Skin of body (tissue), 2 donors: ENCODE measurements around the gene ARHGAP23. TPM values are rescaled to one million over a fixed set of nuclear protein-coding genes. Genes with fewer than 3 reads are reported as not detected.
"Not testable (repeated sequence)": the region's sequence is repeated elsewhere in the genome, so short reads cannot be mapped to it uniquely, and the experiment has no call there.

ENCODE experiments used
- DNase-seq: peaks from one replicate; lab custom pipeline; 2025; lab: John Stamatoyannopoulos, UW
- total RNA-seq: library from RNA; depleted of rRNA; stranded (reverse); fragments of >200 nt; gene quantifications from one replicate; pipeline ENCODE4 v1.2.3, GENCODE V29; 2014

ARHGAP23 gene
- total RNA-seq, 1 donor from 2014 or later: 73.7 TPM

GRCh38 chr17:38510421-38511149 lies 82.3 kb downstream of the ARHGAP23 start:
- DNase-seq: no peak

- no peak for DNase-seq
Observed at GRCh38 chr17:38511150-38512108, 83.2 kb downstream of the ARHGAP23 start.

- DNase-seq: no peak
Observed at GRCh38 chr17:38512473-38513058, 84.3 kb downstream of the ARHGAP23 start.

DNA sequence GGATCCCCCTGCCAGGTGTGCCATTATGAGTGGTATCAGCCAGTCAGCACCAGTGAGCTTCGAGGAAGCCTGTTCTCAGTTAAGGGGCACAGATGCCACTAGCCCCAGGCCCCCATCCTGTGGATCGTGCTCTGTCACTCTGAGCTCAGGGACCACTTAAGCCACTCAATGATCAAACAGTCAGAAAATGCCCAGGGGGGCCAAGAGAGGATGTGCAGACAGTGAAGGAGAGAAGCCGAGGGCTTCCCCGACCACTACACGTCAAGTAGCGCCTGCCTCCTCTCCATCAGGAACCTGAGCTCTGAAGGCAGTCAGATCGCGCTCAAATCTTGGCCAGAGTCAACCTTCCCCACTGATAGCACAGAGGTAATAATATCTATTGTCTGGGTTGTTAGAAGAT lies 98.3 kb downstream of the ARHGAP23 start:
- DNase-seq: not testable (repeated sequence)

- not testable (repeated sequence) for DNase-seq
Observed at GRCh38 chr17:38528141-38528540, 99.9 kb downstream of the ARHGAP23 start.

DNA sequence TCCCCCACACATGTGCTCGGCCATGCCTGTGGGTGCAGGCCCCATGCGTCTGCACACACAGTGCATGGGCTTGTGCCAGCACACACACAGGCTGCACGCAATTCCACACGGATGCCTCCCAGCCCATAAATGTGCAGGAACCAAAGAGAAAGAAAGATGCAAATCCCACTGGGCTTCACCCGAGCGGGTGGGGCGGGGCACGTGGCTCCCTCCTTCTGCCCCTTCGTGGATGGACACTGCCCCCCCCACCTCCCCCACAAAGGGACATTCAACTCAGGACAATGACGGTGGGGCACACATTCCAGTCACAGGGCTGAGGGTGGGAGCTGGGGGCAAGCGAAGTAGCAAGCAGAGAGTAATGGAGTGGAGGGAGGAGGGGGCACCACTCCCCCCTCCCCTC lies 102.6 kb downstream of the ARHGAP23 start:
- not testable (repeated sequence) for DNase-seq

GRCh38 chr17:38531761-38532160 lies 103.5 kb downstream of the ARHGAP23 start:
- not testable (repeated sequence) for DNase-seq

DNA sequence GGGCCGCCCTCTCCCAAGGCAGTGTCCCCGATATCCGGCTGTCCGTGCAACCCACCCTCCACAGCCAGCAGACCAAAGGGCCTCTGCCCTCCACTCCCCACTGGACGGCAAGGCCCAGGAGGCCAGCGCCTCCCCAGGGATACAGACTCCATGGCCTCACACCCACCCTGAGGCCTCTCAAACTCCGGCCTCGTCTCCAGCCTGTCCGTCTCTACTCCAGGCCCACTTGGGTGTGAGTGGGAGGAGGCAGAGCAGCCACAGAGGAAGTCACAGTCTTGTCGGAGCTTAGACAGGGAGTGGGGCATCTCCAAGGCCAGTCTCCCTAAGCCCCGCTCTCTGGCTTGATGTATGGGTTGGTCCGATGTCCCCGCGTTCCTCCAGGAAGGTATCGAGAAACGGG lies 104.2 kb downstream of the ARHGAP23 start:
- DNase-seq: no peak

DNA sequence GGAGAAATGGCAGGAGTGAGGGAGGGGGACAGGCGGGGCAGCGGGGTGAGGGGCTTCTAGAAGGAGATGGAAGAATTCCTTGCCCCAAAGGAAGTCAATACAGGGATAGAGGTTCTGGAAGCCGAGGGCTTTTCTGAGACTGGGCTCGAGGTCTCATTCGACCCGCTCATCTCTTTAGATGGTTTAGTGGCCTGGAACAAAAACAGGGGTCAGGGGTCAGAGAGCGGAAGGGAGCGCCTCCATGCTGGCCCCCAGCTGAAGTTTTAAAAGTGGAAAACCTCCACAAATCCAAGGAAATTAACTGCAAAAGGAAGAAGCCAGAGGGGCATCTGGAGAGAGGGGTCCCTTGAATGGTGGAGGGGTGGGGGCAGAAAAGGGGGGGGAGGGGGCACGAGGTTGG lies 105.0 kb downstream of the ARHGAP23 start:
- no peak for DNase-seq

DNA sequence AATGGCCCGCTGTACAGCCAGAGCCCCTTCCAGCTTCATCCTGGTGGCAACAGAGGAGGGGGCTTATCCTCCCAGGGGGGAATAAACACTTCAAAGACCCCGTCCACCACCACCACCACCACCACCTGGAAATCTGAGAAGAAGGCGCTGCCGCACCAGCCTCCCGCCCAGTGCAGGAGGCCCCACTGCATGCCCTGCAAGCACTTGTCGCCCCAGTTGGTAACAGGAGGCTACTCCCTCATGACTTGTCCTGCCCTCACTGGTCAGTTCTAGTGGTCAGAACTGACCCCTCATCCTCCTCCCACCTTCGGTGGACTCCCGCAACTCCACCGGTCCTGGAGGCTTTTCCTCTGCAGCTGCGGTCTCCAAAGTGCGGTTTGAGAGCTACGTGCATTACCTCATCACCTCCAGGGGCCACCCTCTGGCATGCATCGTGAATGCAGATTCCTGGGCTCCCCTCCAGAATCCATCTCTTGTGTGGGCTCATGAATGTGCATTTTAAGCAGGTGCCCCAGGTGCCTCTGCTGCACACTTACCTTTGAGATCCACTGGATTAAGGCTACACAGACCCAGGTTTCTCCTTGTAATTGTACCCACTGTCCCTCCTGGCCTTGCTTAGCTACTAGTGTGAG lies 105.7 kb downstream of the ARHGAP23 start:
- no peak for DNase-seq

GRCh38 chr17:38534498-38534885 lies 106.2 kb downstream of the ARHGAP23 start:
- DNase-seq: no peak

GRCh38 chr17:38535886-38536285 lies 107.6 kb downstream of the ARHGAP23 start:
- no peak for DNase-seq

DNA sequence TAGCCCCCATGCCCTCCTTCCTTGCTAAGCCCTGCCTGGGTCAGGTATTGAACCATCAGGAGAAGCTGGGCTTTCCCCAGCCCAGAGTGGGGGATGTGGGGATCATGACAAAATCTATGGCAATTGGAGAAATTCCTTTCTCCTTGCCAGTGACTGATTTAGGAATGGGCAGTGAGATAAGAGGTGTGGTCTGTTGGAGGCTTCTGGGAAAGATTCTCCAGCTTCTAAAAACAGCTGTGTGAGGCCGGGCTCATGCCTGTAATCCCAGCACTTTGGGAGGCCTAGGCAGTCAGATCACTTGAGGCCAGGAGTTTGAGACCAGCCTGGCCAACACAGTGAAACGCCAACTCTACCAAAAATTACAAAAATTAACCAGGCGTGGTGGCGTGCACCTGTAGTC lies 108.4 kb downstream of the ARHGAP23 start:
- DNase-seq: no peak

DNA sequence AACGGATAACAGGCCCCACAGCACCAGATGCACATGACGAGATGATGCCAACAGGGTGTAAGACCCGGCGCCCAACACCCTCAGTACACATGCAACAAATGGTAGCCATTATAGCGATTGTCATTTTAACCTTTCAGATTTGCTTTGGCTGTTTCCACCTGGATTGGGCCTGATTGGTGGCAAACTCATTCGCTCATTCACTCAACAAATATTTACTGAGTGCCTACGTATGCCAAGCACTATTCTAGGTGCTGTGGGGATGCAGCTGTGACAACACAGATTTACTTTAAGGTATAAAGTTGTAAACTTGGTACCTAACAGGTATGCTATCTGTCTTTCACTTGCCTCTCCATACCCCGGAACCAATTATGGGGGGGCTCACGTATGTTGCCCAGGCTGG lies 110.6 kb downstream of the ARHGAP23 start:
- no peak for DNase-seq

DNA sequence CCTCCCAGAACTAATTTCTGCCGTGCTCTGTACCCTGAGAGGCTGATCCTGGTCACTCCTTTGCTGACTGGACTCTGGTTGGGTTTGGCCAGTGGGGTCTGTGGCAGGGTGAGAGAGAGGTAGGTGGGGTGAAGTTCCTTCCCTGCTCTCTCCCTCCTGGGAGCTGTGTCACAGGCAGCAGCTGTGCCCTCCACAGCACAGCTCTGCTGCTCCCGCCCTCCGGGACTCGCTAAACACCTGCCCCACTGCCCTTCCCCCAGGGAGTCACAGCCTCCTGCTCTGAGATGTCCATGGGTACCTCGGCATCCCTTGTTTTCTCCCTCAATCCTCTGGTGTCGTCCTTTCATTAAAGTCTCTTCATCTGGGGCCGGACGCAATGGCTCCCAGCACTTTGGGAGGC lies 111.1 kb downstream of the ARHGAP23 start:
- no peak for DNase-seq

- DNase-seq: no peak
Observed at GRCh38 chr17:38540514-38541045, 112.3 kb downstream of the ARHGAP23 start.

DNA sequence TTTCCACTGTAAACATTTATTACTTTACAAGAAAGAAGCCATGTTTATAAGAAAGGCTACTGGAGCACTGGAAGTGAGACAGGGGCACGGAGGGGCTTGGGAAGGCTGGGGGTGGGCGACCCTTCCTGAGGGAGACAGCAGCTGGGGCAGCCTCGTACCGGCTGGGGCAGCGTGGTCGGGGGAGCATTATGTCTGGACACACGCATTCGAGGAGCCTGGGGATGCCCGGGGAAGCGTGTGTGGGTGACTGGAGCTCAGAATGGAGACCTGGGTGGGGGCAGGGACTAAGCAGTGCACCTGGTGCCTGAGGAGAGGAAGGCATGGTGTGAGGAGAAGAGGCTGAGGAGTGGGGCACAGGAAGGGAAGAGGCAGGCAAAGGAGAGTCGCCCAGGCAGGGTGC lies 113.0 kb downstream of the ARHGAP23 start:
- DNase-seq: no peak

GRCh38 chr17:38542286-38542685 lies 114.0 kb downstream of the ARHGAP23 start:
- no peak for DNase-seq

DNA sequence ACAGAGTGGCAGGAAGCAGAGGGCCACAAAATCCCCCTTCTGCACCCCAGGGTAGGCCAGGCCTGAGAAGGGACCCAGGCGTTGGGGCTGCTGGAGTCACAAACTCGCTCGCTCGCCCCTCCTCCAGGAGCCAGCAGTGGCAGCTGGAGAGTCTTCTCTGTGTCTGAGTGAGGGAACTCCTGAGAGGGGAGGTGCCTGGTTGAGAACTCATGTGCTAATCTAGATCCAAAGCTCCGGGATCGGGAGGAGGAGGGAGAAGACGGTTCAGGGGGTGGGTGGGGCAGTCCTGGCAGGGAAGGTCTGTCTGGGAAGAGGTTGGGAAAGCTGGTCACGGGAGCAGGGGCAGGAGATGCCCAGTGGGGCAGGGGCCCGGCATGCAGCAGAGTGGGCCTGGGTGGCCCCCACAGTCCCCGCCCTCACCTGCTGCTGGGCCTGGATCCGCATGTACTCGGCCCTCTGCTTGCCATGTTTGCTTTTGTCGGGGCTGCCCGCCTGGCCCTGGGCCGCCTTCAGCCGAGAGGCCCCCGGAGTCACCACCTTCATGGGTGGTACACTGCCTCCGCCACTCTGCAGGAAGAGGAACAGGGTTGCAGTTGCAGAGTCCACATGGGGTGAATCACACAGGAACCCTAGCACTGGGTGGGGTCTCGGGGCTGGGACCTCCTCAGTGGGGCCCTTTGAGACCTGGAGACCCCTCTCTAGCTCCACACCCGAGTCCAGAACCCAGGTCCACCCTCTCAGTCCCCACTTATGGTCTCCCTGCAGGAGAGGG lies 115.3 kb downstream of the ARHGAP23 start:
- DNase-seq: no peak

DNA sequence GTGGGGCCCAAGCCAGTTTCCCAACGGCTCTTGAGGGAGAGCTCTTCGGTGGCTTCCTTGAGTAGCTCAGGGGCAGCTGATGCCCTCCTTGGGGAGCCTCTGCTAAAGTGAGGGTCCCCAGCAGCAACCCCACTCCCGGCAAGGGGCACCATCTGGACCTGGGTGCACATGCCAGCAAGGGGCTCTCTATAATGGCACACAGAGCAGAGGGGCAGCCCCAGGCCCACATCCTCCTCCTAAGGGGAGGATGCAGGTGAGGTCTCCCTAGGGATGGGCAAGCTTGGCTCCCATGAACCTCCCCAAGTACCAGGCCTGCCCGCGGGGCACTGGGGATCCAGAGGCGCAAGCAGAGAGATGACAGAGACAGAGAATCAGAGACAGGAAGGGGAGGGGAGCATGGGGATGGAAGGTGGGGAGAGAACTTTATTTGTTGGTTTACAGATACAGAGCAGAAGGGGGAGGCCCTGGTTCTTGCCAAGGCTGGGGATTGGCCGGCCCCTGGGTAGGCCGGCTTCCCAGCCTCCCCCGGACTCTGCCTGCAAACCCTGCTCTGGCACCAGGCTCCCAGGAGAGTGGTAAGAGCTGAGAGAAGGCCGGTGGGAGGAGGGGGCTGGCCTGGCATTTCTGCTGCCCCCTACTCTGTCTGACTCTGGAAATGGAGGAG lies 116.0 kb downstream of the ARHGAP23 start:
- DNase-seq: no peak
